GM19025 (cell line): ENCODE measurements around the gene LAMB1.
"Not testable (repeated sequence)": the region's sequence is repeated elsewhere in the genome, so short reads cannot be mapped to it uniquely, and the experiment has no call there.

Source experiments
- ATAC-seq: cut with Tn5 transposase; IDR thresholded peaks from one replicate; pipeline ENCODE4 v1.9.1; 2021; ENCODE audit warnings: mild to moderate bottlenecking, low read depth, moderate library complexity; ENCODE audit not compliant: unreplicated experiment

The LAMB1 gene

GRCh38 chr7:107889992-107890391, 113.0 kb downstream of the LAMB1 start:
- no peak for ATAC-seq

- not testable (repeated sequence) for ATAC-seq
Measured at GRCh38 chr7:107887827-107888226, 115.1 kb downstream of the LAMB1 start.

GRCh38 chr7:107884066-107884818, 118.7 kb downstream of the LAMB1 start:
- ATAC-seq: no peak

GRCh38 chr7:107882766-107883165, 120.2 kb downstream of the LAMB1 start:
- ATAC-seq: no peak

GRCh38 chr7:107879400-107880035, 123.4 kb downstream of the LAMB1 start:
- no peak for ATAC-seq

GRCh38 chr7:107878636-107879035, 124.3 kb downstream of the LAMB1 start:
- ATAC-seq: no peak

GRCh38 chr7:107877731-107878382, 125.1 kb downstream of the LAMB1 start:
- ATAC-seq: no peak

- ATAC-seq: no peak
Measured at GRCh38 chr7:107876916-107877315, 126.0 kb downstream of the LAMB1 start.

GRCh38 chr7:107874605-107875446, 128.1 kb downstream of the LAMB1 start:
- no peak for ATAC-seq

GRCh38 chr7:107874111-107874510, 128.8 kb downstream of the LAMB1 start:
- no peak for ATAC-seq
